ENCODE data around the gene IL21R. TPM values are rescaled to one million over a fixed set of nuclear protein-coding genes. Genes with fewer than 3 reads are reported as not detected.

The IL21R gene
- total and polyA plus RNA-seq, 2 donors (not counting 3 experiments of a cell fraction or from before 2014, with no cell fraction given): 0.03 TPM; not detected in 1

GRCh38 chr16:27381974-27382855, 19.8 kb upstream of the IL21R start:
- dilution Hi-C loops (cut with MboI; ENCODE audit: extremely low pct_ligation_motif_present, low sequenced_read_pairs): no loop called here
- CTCF ChIA-PET: interaction anchor here (1.2 kb wide), 1 partner anchor 10 kb away, joined by 3 read pairs; no protein-coding TSS in a partner anchor
- no peaks in the 10 kb centered on the region for H4K20me1 ChIP-seq (replicated peaks; ENCODE audit: control insufficient read depth, extremely low read depth, insufficient read depth, low read length)

More at GRCh38 chr16:27381974-27382855, 19.8 kb upstream of the IL21R start:
- no TSS peak for BruUV-seq (replicated peaks)
- Histone ChIP-seq H3K4me1 (ENCODE audit: control insufficient read depth, extremely low read depth, insufficient read depth, low read length) (no peaks in the 10 kb centered on the region), H3K4me2 (ENCODE audit: insufficient read depth, low read length) (no peak overlapping the region), H3K36me3 (ENCODE audit: control insufficient read depth in 2 of 2, extremely low read depth in 1 of 2, insufficient read depth in 2 of 2, low read length in 2 of 2) (no peaks in the 10 kb centered on the region), H3K9me3 (replicated peaks; ENCODE audit: control insufficient read depth, insufficient read depth, low read length) (no peaks in the 10 kb centered on the region), H3K27ac (ENCODE audit: insufficient read depth, low read depth, low read length) (no peak overlapping the region), H3K27me3 (ENCODE audit: control insufficient read depth in 2 of 2, insufficient read depth in 2 of 2, low read length in 2 of 2) (peaks cover 0 to 2% of the 10 kb centered on the region in 2 experiments), H3K79me2 (ENCODE audit: control insufficient read depth, insufficient read depth, low read length) (no peaks in the 10 kb centered on the region), H3K9me1 (replicated peaks; ENCODE audit: control insufficient read depth, extremely low read depth, insufficient read depth, low read length) (no peaks in the 10 kb centered on the region), H3K4me3 (replicated peaks in 1 of 3; ENCODE audit: insufficient read depth in 1 of 3, low read depth in 1 of 3, low read length in 3 of 3) (no peak overlapping the region), H2AFZ (ENCODE audit: low read depth, low read length) (no peak overlapping the region), H3K9ac (replicated peaks; ENCODE audit: extremely low read depth, insufficient read depth, low read length) (no peak overlapping the region)
- FAIRE-seq (no peak), DNase-seq (ENCODE audit: low read depth, low spot score) (no peak)
- intact Hi-C loops (cut with micrococcal nuclease): no loop called here
- TF ChIP-seq JUN (IDR thresholded peaks at IDR 0.05; ENCODE audit: borderline replicate concordance, insufficient read depth, insufficient read length, low read depth) (no peak), CTCF (IDR thresholded peaks at IDR 0.05; ENCODE audit: extremely low read depth in 1 of 2, insufficient read depth in 1 of 2, low read depth in 1 of 2, low read length in 2 of 2) (no peak), MYC (IDR thresholded peaks at IDR 0.05; ENCODE audit: low read depth, low read length) (no peak)
- POLR2A ChIA-PET: no interaction called here
